ENCODE data around the gene PPP2R5C.

DNA sequence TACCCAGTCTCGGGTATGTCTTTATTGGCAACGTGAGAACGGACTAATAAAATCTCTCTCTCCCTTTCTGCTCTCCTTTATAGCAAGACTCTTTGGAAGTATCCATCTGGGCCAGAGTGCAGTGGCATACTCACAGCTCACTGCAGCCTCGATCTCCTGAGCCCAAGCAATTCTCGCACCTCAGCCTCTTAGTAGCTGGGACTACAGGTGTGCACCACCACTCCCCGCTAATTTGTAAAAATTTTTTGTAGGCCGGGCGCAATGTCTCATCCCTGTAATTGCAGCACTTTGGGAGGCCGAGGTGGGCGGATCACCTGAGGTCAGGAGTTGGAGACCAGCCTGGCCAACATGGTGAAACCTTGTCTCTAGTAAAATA, 33.2 kb upstream of the PPP2R5C start:
- TF ChIP-seq POLR2AphosphoS5 (IDR thresholded peaks at IDR 0.05; ENCODE audit: borderline replicate concordance, low read depth, low read length) (no peak), EZH2 (IDR thresholded peaks at IDR 0.05) (no peak)

Measured in SK-N-MC (cell line).